GM12878 (cell line): ENCODE measurements around the gene TOM1L2. TPM values are rescaled to one million over a fixed set of nuclear protein-coding genes. Genes with fewer than 3 reads are reported as not detected.

Source experiments
- ATAC-seq: fragments of 200-7000 bp; cut with Tn5 transposase; 3 replicates; pipeline ENCODE4 v1.9.1; 2020; ENCODE audit warnings: mild to moderate bottlenecking, moderate library complexity
- BruUV-seq: library from RNA; stranded (reverse); fragments of 400-500 nt; replicated peaks from 2 replicates; lab custom pipeline; 2021; lab: Mats Ljungman, UMichigan
- CTCF ChIA-PET: fragments of 300-600 bp; sonication (Branson Sonifier 250); formaldehyde crosslinking; extraction: SDS; loops from one replicate; lab custom pipeline; 2021; ENCODE audit warnings: inconsistent platforms; lab: Yijun Ruan, JAX
- POLR2A ChIA-PET: fragments of 350-600 bp; formaldehyde crosslinking; extraction: SDS; loops from one replicate; lab custom pipeline; 2021; ENCODE audit warnings: inconsistent platforms; lab: Charles Lee
- RAD21 ChIA-PET: fragments of 300-600 bp; sonication (Branson Sonifier 250); formaldehyde crosslinking; loops from one replicate; lab custom pipeline; 2023; ENCODE audit warnings: antibody characterized with exemption; ENCODE audit not compliant: unreplicated experiment; lab: Charles Lee
- SMC1A ChIA-PET: fragments of 300-600 bp; sonication (Branson Sonifier 250); formaldehyde crosslinking; loops from one replicate; lab custom pipeline; 2023; ENCODE audit not compliant: unreplicated experiment, uncharacterized antibody; lab: Charles Lee
- DNase-seq: peaks from one replicate; pipeline ENCODE4 v3.0.0-alpha.2; 2011; ENCODE audit warnings: low read depth, low spot score
- FAIRE-seq: peaks from 3 replicates; lab custom pipeline; 2011; peaks lifted over from hg19 to GRCh38; lab: Jason Lieb, UNC
- H2AFZ ChIP-seq: 2 replicates; pipeline ENCODE4 v1.6.0; 2011; ENCODE audit warnings: low read depth, low read length, control low read depth; ENCODE audit not compliant: control insufficient read depth
- H3K27ac ChIP-seq: 2 replicates; pipeline ENCODE4 v1.5.1; 2011; ENCODE audit warnings: control low read depth; ENCODE audit not compliant: control insufficient read depth, insufficient read depth
- H3K27me3 ChIP-seq, 2 experiments: replicated peaks in 1 of 2; 2 replicates each; pipeline versions ENCODE4 v1.6.0 to v1.6.1; 2011; ENCODE audit warnings: low read length in 1 of 2; ENCODE audit not compliant: control insufficient read depth in 2 of 2, insufficient read depth in 2 of 2
- H3K36me3 ChIP-seq, 2 experiments: 2 replicates each; pipeline ENCODE4 v1.5.1; 2011; ENCODE audit warnings: low read length in 1 of 2; ENCODE audit not compliant: control insufficient read depth in 2 of 2, insufficient read depth in 2 of 2
- H3K4me1 ChIP-seq: 2 replicates; pipeline ENCODE4 v1.6.1; 2011; ENCODE audit warnings: mild to moderate bottlenecking, low read length, moderate library complexity, mixed read lengths; ENCODE audit not compliant: control insufficient read depth, insufficient read depth
- H3K4me2 ChIP-seq: 2 replicates; pipeline ENCODE4 v1.6.0; 2011; ENCODE audit warnings: control low read depth; ENCODE audit not compliant: control insufficient read depth, insufficient read depth
- H3K4me3 ChIP-seq: fragments of 200-600 bp; sonication (generic); 2 replicates; pipeline ENCODE4 v1.5.1; 2016
- H3K79me2 ChIP-seq: 2 replicates; pipeline ENCODE4 v1.6.0; 2011; ENCODE audit warnings: low read length; ENCODE audit not compliant: control insufficient read depth, insufficient read depth
- H3K9ac ChIP-seq: 2 replicates; pipeline ENCODE4 v1.8.0; 2011; ENCODE audit warnings: low read length, control low read depth, mixed read lengths; ENCODE audit not compliant: control insufficient read depth, insufficient read depth
- H3K9me3 ChIP-seq: replicated peaks from 3 replicates; pipeline ENCODE4 v1.5.1; 2011; ENCODE audit warnings: mild to moderate bottlenecking, low read length; ENCODE audit not compliant: control insufficient read depth, insufficient read depth
- H4K20me1 ChIP-seq: 2 replicates; pipeline ENCODE4 v1.6.0; 2011; ENCODE audit not compliant: control insufficient read depth, insufficient read depth
- CBFB ChIP-seq: IDR thresholded peaks from 2 replicates; pipeline ENCODE4 v1.6.1; 2016; ENCODE audit warnings: antibody characterized with exemption, low read depth
- CHD2 ChIP-seq: IDR thresholded peaks from 2 replicates; pipeline ENCODE4 v1.6.1; 2011; ENCODE audit warnings: low read depth, low read length, improper control_type of control experiment, borderline replicate concordance
- CREM ChIP-seq: IDR thresholded peaks from 2 replicates; pipeline ENCODE4 v1.6.1; 2014; ENCODE audit warnings: antibody characterized with exemption, low read depth
- ESRRA ChIP-seq: IDR thresholded peaks from 2 replicates; pipeline ENCODE4 v1.6.1; 2012; ENCODE audit warnings: mild to moderate bottlenecking, low read length, improper control_type of control experiment
- HDAC2 ChIP-seq: fragments of 200-600 bp; sonication (generic); IDR thresholded peaks from 2 replicates; pipeline ENCODE4 v1.6.1; 2017
- HDGF ChIP-seq: fragments of 450-650 bp; IDR thresholded peaks from 2 replicates; pipeline ENCODE4 v1.6.1; 2016; ENCODE audit warnings: antibody characterized with exemption
- KLF5 ChIP-seq: fragments of 450-650 bp; IDR thresholded peaks from 2 replicates; pipeline ENCODE4 v1.6.1; 2014; ENCODE audit warnings: mild to moderate bottlenecking; ENCODE audit not compliant: partially characterized antibody
- MTA2 ChIP-seq: fragments of 450-650 bp; IDR thresholded peaks from 2 replicates; pipeline ENCODE4 v1.6.1; 2016; ENCODE audit warnings: low read depth, mild to moderate bottlenecking, moderate library complexity
- MTA3 ChIP-seq: IDR thresholded peaks from 2 replicates; pipeline ENCODE4 v1.6.1; 2012; ENCODE audit warnings: low read length, inconsistent platforms, borderline replicate concordance
- MYB ChIP-seq: fragments of 150-350 bp; IDR thresholded peaks from 2 replicates; pipeline ENCODE4 v1.6.1; 2014; ENCODE audit warnings: mild to moderate bottlenecking, low read depth, low read length, borderline replicate concordance
- NFYA ChIP-seq: IDR thresholded peaks from 2 replicates; pipeline ENCODE4 v1.6.1; 2011; ENCODE audit warnings: low read depth, mild to moderate bottlenecking, low read length, improper control_type of control experiment, borderline replicate concordance
- RB1 ChIP-seq: fragments of 450-650 bp; formaldehyde crosslinking; IDR thresholded peaks from 2 replicates; pipeline ENCODE4 v1.6.1; 2017; ENCODE audit warnings: mild to moderate bottlenecking, borderline replicate concordance
- RELA ChIP-seq: fragments of 450-650 bp; IDR thresholded peaks from 2 replicates; pipeline ENCODE4 v1.8.0; 2014; ENCODE audit warnings: borderline replicate concordance; ENCODE audit not compliant: partially characterized antibody
- RFX5 ChIP-seq: IDR thresholded peaks from 2 replicates; pipeline ENCODE4 v1.6.1; 2011; ENCODE audit warnings: low read depth, low read length, improper control_type of control experiment
- RUNX3 ChIP-seq: IDR thresholded peaks from 2 replicates; pipeline ENCODE4 v1.6.1; 2012; ENCODE audit warnings: low read length, inconsistent platforms
- SIX5 ChIP-seq: IDR thresholded peaks from 2 replicates; pipeline ENCODE4 v1.6.1; 2011; ENCODE audit warnings: mild to moderate bottlenecking, low read depth, low read length, moderate library complexity; ENCODE audit not compliant: severe bottlenecking
- TARDBP ChIP-seq: IDR thresholded peaks from 2 replicates; pipeline ENCODE4 v1.6.1; 2016; ENCODE audit warnings: borderline replicate concordance
- ZSCAN29 ChIP-seq: fragments of 450-650 bp; IDR thresholded peaks from 2 replicates; pipeline ENCODE4 v1.6.1; 2017; ENCODE audit warnings: mild to moderate bottlenecking, moderate library complexity
- WGBS: methylation state at CpG from one replicate; pipeline ENCODE4 v1.1.6; 2016; ENCODE audit warnings: low lambda C conversion rate; ENCODE audit not compliant: insufficient replicate concordance, insufficient coverage; ENCODE audit errors: missing lambda C conversion rate; 5-methylcytosine and 5-hydroxymethylcytosine counted together
- in situ Hi-C: fragments of 300-500 bp; cut with MboI; formaldehyde crosslinking; loops from 9 replicates; pipeline ENCODE4 v1.14.3; 2018; ENCODE audit warnings: mixed read lengths
- intact Hi-C: fragments of 100-400 bp; cut with micrococcal nuclease; formaldehyde crosslinking; loops from one replicate; pipeline ENCODE4 v1.14.2; 2022; ENCODE audit not compliant: unreplicated experiment
- polyA plus RNA-seq, 11 experiments: library from polyadenylated mRNA; depleted of rRNA in 4 of 11; unstranded in 6 of 11; stranded (reverse) in 5 of 11; fragments of >200 nt; fragmentation: Nextera tagmentation in 4 of 11; fragmentation: Illumina TruSeq in 1 of 11; extraction: Ambion mirVana in 4 of 11; extraction: Trizol in 1 of 11; gene quantifications; 1 replicate in 1 of 11; 2 replicates in 10 of 11; pipeline versions ENCODE4 v1.2.1 to v1.2.3, GENCODE V29; 2011 to 2016; ENCODE audit warnings: inconsistent platforms in 2 of 11, missing spikeins in 2 of 11, low read depth in 1 of 11
- total RNA-seq, 4 experiments: library from RNA; depleted of rRNA in 3 of 4; stranded (reverse); fragments of >200 nt in 3 of 4; fragmentation: Illumina TruSeq in 1 of 4; extraction: Trizol in 1 of 4; gene quantifications; 2 replicates each; pipeline versions ENCODE4 v1.2.1 to v1.2.3, GENCODE V29; 2013 to 2021
- TF ChIP-seq, protein P1 (sequence below): IDR thresholded peaks from 2 replicates; pipeline ENCODE4 v1.6.1; 2012; ENCODE audit warnings: low read depth, low read length, improper control_type of control experiment
- TF ChIP-seq, protein P2 (sequence below): fragments of 450-650 bp; IDR thresholded peaks from 2 replicates; pipeline ENCODE4 v1.6.1; 2016; ENCODE audit warnings: mild to moderate bottlenecking

TOM1L2 gene
- total and polyA plus RNA-seq, 10 of the 15 experiments (the other 5 are each of a cell fraction or from before 2014, with no cell fraction given), result 0.19 to 19.2 (median 8.1) TPM

DNA sequence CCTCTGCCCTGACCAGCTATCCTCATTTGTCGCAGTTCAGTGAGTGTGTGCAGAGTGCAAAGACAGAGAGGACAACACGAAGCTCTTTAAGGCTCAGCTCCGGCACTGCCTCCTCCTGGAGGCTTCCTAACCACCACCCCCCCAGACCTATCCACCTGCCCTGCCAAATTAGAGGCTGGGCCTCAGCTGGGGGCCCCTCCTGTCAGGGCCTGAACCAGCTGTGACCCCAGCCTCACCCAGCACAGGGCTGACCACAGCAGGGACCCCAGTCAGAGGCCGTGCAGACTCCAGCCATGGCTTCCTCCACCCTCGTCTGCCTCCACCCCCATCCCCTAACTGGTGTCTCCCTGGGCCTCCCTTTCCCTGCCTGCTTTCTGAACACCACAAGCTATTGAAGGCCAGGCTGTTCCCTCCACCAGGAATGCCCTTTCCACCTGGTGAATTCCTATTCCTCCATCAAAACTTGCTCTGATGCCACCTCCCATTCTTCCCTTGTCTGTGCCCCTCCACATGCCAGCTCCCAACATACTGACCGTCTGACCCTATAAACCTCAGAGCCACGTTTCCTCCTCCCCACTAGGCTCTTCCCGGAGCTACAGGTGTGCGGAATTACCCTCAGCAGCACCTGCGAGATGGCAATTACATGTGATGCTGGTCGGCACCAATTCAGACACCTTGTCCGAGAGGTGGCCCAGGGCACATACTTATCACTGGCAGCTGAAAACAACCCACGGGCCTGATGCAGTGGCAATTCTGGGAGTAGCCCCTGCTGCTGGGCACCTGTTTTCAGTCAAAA is 144.2 kb downstream of the TOM1L2 start:
- DNase-seq (no peak), FAIRE-seq (no peak)
- H4K20me1 ChIP-seq, result no peaks in the 10 kb centered on the region
- H3K4me2 ChIP-seq, result no peak overlapping the region
- CTCF ChIA-PET, result interaction anchor here (0.5 to 1.4 kb wide), 2 partner anchors 28 to 205 kb away, joined by 3 read pairs; no protein-coding TSS in a partner anchor
- BruUV-seq, result no TSS peak
- in situ Hi-C loops, result no loop called here
- TF ChIP-seq CBFB (no peak), CREM (no peak), CHD2 (no peak), ZSCAN29 (no peak), RUNX3 (no peak), HDGF (no peak), MTA2 (no peak), ESRRA (no peak), RB1 (no peak), SIX5 (no peak), MYB (no peak), HDAC2 (no peak), MTA3 (no peak), RELA (no peak), RFX5 (no peak), KLF5 (no peak), TARDBP (no peak), NFYA (no peak)
- TF ChIP-seq, protein P1, sequence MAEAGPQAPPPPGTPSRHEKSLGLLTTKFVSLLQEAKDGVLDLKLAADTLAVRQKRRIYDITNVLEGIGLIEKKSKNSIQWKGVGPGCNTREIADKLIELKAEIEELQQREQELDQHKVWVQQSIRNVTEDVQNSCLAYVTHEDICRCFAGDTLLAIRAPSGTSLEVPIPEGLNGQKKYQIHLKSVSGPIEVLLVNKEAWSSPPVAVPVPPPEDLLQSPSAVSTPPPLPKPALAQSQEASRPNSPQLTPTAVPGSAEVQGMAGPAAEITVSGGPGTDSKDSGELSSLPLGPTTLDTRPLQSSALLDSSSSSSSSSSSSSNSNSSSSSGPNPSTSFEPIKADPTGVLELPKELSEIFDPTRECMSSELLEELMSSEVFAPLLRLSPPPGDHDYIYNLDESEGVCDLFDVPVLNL, result no peak
- TF ChIP-seq, protein P2, sequence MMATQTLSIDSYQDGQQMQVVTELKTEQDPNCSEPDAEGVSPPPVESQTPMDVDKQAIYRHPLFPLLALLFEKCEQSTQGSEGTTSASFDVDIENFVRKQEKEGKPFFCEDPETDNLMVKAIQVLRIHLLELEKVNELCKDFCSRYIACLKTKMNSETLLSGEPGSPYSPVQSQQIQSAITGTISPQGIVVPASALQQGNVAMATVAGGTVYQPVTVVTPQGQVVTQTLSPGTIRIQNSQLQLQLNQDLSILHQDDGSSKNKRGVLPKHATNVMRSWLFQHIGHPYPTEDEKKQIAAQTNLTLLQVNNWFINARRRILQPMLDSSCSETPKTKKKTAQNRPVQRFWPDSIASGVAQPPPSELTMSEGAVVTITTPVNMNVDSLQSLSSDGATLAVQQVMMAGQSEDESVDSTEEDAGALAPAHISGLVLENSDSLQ, result no peak
- TF ChIP-seq, all 136 proteins: peak for 0
- no peak for ATAC-seq
- Histone ChIP-seq H3K9ac (no peak overlapping the region), H3K9me3 (no peaks in the 10 kb centered on the region), H3K4me1 (peaks cover 25% of the 10 kb centered on the region), H3K4me3 (no peak overlapping the region), H2AFZ (no peak overlapping the region), H3K27me3 (no peaks in the 10 kb centered on the region), H3K27ac (no peak overlapping the region), H3K36me3 (no peaks in the 10 kb centered on the region), H3K79me2 (no peaks in the 10 kb centered on the region; the same call in 1 of the 2 replicates)
- 83% methylated on average over 13 of the region's 13 CpGs for WGBS
- SMC1A ChIA-PET, result no interaction called here
- RAD21 ChIA-PET, result interaction anchor here (1.0 to 1.7 kb wide), 2 partner anchors 8 to 10 kb away, joined by 3 to 6 read pairs; partner anchors contain the start of gene SREBF1
- intact Hi-C loops, result no loop called here
- POLR2A ChIA-PET, result interaction anchor here (0.5 to 10.9 kb wide), 4 partner anchors 8 to 146 kb away, joined by 3 to 163 read pairs (median 4); partner anchors contain the start of gene SREBF1
